ENCODE data around the gene OR7A5.
"Not testable (repeated sequence)": the region's sequence is repeated elsewhere in the genome, so short reads cannot be mapped to it uniquely, and the experiment has no call there.

Gene OR7A5

DNA sequence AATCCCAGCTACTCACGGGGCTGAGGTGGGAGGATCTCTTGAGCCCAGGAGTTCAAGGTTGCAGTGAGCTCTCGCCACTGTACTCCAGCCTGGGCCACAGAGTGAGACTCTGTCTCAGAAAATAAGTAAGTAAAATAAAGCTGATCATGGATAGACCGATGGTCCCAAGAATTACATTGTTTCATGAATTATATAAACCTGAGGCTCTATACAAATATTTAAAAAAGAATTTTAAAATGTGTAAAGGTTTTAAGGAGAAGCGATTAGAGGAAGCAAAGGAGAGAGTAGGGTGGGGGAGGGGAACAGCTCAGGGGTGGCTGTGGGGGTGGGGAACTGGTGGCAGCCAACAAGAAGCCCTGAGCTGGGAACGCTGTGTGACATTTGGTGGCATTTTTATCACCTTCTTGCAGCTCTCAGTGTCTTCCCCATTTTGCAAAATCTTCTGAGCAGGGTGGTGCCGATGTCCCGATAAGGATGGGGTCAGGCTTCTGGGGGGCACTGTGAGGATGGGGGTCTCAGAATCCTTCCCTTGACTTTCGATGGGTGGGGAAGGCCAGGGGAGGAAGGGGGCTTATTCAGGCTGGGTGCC, 51.5 kb downstream of the OR7A5 start:
- DNase-seq = not testable (repeated sequence)

DNA sequence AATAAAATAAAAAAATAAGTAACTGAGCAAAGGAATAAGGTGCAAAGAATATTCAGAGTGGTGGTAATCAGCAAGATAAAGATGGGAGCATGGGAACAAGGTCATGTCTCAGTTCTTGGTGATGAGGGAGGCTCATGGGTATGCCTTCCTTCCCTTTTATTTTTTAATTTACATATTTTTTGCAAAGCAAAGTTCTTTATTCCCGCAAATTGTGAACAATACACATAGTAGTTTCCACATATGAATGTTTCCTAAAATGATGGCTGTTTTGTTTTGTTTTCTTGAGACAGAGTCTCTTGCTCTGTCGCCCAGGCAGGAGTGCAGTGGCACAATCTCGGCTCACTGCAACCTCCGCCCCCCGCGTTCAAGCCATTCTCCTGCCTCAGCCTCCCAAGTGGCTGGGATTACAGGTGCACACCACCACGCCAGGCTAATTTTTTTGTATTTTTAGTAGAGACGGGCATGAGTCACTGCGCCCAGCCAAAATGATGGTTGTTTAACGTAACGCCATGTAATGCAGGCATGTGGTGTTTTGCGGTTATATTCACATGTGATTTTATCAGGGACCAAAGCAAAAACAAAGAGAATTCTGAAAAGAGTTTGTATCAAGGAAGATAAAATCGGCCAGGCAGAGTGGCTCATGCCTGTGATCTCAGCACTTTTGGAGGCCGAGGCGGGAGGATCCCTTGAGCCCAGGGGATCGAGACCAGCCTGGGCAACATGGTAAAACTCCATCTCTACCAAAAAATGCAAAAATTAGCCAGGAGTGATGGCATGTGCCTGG, 52.2 kb downstream of the OR7A5 start:
- DNase-seq = no peak

DNA sequence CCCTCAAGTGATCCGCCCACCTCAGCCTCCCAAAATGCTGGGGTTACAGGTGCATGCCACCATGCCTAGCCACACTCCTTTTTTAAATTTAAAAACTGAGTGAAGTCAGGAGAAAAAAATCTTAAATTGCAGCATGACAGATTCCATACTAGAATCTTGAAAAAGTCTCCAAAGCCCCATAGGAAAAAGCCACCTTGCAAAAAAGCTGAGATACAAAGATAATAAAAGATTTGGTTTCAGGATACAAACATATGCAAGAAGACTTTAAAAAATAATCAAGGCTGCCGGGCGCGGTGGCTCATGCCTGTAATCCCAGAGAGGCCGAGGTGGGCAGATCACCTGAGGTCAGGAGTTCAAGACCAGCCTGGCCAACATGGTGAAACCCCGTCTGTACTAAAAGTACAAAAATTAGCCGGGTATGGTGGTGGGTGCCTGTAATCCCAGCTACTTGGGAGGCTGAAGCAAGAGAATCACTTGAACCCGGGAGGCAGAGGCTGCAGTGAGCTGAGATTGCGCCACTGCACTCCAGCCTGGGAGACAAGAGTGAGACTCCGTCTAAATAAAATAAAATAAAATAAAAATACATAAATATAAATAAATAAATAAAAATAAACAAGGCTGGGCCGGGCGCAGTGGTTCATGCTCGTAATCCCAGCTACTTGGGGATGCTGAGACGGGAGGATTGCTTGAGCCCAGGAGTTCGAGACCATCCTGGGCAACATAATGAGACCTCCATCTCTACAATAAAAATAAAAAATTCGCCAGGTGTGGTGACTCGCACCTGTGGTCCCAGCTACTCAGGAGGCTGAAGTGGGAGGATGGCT, 53.1 kb downstream of the OR7A5 start:
- DNase-seq = not testable (repeated sequence)

DNA sequence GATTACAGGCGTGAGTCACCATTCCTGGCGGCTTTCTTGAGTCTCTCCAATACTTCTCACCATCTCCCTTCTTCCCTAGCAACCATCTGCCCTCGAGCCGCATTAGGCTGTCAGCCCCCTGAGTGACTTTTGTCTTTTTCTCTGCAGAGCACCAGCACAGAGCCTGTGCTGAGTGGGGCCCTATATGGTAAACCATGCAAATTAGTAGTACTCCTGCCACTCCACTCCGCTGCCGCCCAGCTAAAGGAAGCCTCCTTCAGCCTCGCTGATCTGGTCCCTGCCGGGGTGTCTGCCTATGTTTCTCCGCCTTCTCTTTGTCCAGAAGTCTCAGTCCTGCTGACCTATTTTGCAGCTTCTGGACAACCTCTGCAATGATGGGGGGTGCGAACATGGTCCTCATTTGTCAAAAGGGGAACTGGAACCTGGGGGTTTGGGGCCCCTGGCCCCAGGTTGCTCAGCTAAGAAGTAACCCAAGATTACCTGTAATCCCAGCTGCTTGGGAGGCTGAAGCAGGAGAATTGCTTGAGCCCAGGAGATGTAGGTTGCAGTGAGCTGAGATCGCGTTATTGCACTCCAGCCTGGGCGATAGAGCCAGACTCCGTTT, 54.3 kb downstream of the OR7A5 start:
- DNase-seq = not testable (repeated sequence)

DNA sequence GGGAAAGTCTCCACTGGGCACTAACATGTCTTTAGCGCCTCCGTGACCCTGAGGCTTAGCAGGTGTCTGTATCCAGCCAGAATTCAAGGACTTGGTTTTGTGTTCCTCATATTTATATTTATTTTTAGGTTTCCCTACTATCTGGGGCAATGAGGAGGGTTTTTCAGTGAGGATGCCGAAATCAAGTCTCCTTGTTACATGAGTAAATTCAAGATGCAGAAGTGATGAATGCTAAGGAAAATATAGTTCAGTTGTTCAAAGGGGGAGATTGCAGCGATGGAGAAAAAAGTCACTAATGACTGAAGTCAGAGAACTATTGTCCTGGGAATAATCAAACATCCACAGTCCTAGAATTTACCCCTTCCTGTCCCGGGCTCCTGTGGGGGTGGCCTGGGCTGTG, 55.8 kb downstream of the OR7A5 start:
- DNase-seq = no peak

DNA sequence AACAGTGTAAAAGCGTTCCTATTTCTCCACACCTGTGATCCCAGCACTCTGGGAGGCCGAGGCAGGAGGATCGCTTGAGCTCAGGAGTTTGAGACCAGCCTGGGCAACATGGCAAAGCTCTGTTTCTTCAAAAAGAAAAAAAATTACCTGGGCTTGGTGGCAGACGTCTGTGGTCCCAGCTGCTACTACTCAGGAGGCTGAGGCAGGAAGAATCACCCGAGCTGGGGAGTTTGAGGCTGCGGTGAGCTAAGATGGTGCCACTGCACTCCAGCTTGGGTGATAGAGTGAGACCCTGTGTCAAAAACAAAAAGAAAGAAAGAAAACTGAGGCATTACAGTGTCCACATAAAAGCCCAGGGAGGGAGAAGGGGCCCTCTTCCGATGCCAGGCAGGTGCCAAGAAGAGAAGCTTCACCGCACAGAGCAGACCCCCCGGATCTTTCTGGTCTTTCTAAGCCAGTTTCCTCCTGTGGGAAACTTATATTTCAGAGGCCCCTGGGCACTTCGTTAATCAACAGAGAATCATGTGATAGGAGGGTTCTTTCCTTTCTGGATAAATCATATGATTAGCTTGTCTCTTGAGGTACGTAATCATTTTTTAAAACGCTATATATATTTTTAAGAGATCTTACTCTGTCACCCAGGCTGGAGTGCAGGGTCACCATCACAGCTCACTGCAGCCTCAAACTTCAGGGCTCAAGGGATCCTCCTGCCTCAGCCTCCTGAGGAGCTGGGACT, 56.7 kb downstream of the OR7A5 start, which contains the start of gene ADGRE2:
TSS of gene ADGRE2 (minus strand) at position 451 of the 736 bp plus-strand sequence. CDS start 1,804 bp downstream, outside the sequence.
- DNase-seq = not testable (repeated sequence)

DNA sequence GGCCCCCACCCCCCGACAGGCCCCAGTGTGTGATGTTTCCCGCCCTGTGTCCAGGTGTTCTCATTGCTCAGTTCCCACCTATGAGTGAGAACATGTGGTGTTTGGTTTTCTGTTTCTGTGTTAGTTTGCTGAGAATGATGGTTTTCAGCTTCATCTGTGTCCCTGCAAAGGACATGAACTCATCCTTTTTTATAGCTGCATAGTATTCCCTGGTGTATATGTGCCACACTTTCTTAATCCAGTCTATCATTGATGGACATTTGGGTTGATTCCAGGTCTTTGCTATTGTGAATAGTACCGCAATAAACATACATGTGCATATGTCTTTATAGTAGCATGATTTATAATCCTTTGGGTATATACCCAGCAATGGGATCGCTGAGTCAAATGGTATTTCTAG, 57.3 kb downstream of the OR7A5 start:
- not testable (repeated sequence) for DNase-seq

Data from DMS53 (cell line).